Measurements from ENCODE around the gene SNX22. TPM values are rescaled to one million over a fixed set of nuclear protein-coding genes. Genes with fewer than 3 reads are reported as not detected.

The SNX22 gene
- total and polyA plus RNA-seq, 2 of the 8 experiments (the other 6 are each of a cell fraction or from before 2014, with no cell fraction given) = 4.9 TPM

DNA sequence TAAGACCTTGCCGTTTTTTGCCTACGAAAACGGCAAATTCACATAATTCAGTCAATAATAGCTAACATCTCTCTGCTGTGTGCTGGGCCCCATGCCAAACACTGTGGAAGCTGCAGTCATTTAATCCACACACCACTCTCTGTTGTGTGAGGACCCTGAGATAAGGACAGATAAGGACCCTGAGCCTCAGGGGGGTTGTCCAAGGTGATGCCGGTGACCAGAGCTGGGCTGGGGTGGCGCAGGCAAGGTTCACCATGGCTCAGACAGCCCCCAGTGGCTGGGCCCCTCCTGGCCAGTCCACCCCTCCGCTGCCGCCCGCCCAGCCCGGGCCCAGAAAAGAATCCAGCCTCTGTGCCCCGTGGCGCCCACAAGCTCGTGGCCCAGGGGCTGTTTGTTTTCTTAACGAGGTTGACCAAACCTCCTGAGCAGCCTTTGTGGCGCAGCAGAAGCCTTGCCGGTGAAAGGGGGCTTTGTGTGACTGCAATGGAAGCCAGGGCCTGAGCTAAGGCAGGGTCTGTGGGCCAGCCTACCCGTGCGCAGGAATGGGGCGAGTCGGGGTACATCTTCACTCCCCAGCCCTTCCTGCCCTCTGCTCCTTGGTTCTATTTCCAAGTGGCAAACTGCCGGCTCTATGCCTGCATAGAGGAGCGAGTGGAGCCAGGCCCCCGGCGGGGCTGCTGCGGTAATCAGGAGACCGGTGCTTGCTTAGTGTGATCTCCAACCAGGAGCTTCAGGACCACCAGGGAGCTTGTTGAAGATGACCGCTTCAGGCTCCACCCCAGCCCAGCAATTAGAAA lies 4.4 kb upstream of the SNX22 start:
- 92% methylated on average over 26 of the region's 26 CpGs; no CpG with 5 or more reads in 1 of the 2 experiments for WGBS, 2 experiments (ENCODE audit: extremely low coverage in 1 of 2, insufficient coverage in 1 of 2, insufficient read length in 1 of 2, insufficient replicate concordance in 2 of 2, low coverage in 1 of 2, low lambda C conversion rate in 2 of 2, missing lambda C conversion rate in 1 of 2)
- POLR2A ChIA-PET (ENCODE audit: partially characterized antibody) = interaction anchor here (2.3 kb wide), 1 partner anchor 10 kb away, joined by 7 read pairs; no protein-coding TSS in a partner anchor
- no peak for FAIRE-seq

More for the DNA sequence above, 4.4 kb upstream of the SNX22 start:
- Histone ChIP-seq H3K36me3 (ENCODE audit: control insufficient read depth in 2 of 4, insufficient read depth in 4 of 4, low read length in 3 of 4) (no peaks in the 10 kb centered on the region), H3K79me2 (ENCODE audit: control insufficient read depth in 1 of 2, insufficient read depth in 2 of 2, low read length in 2 of 2) (no peaks in the 10 kb centered on the region), H3K14ac (ENCODE audit: insufficient read length) (no peak overlapping the region), H3K18ac (ENCODE audit: extremely low read depth, low read length) (no peak overlapping the region), H3K79me1 (ENCODE audit: low read depth, low read length) (no peaks in the 10 kb centered on the region), H3K9me3 (ENCODE audit: insufficient read depth in 2 of 2, low read depth in 1 of 2, low read length in 1 of 2) (no peaks in the 10 kb centered on the region), H2BK120ac (replicated peaks; ENCODE audit: low read depth, low read length) (no peak overlapping the region), H2BK5ac (ENCODE audit: low read depth, low read length) (no peak overlapping the region), H3K4me2 (ENCODE audit: insufficient read depth in 1 of 2, low read depth in 2 of 2, low read length in 2 of 2) (no peak overlapping the region), H3K4ac (replicated peaks; ENCODE audit: insufficient read length, low read depth, low read length) (no peak overlapping the region), H2BK20ac (ENCODE audit: low read length) (no peak overlapping the region), H4K20me1 (replicated peaks in 1 of 2; ENCODE audit: control insufficient read depth in 1 of 2, insufficient read depth in 2 of 2, low read length in 2 of 2) (peaks cover 0 to 3% of the 10 kb centered on the region in 2 experiments), H3K23me2 (ENCODE audit: low read depth, low read length) (peaks cover 5% of the 10 kb centered on the region; the same call in 1 of the 2 replicates), H4K5ac (ENCODE audit: insufficient read length, low read depth, low read length) (no peak overlapping the region), H2BK12ac (ENCODE audit: low read depth, low read length) (no peak overlapping the region), H3K4me3 (ENCODE audit: extremely low read depth in 1 of 4, insufficient read depth in 2 of 4, low read depth in 3 of 4, low read length in 4 of 4) (no peak overlapping the region), H3K56ac (replicated peaks; ENCODE audit: insufficient read length, low read depth, low read length) (no peak overlapping the region), H3K9ac (replicated peaks in 1 of 4; ENCODE audit: extremely low read depth in 1 of 4, low read depth in 3 of 4, low read length in 3 of 4) (no peak overlapping the region), H3K27me3 (replicated peaks in 1 of 4; ENCODE audit: control insufficient read depth in 3 of 4, extremely low read depth in 1 of 4, insufficient read depth in 3 of 4, low read length in 3 of 4) (peaks cover 0 to 8% (median 4%) of the 10 kb centered on the region in 4 experiments; a peak in 5 of 7 replicates), H3K23ac (ENCODE audit: insufficient read length) (no peak overlapping the region), H4K91ac (replicated peaks; ENCODE audit: insufficient read length, low read length) (no peak overlapping the region), H2AK5ac (ENCODE audit: low read depth, low read length) (no peak overlapping the region), H4K8ac (ENCODE audit: extremely low read depth, insufficient read depth, low read length) (no peak overlapping the region; the same call in 1 of the 2 replicates), H2AFZ (ENCODE audit: low read length) (no peak overlapping the region), H3K4me1 (replicated peaks in 1 of 4; ENCODE audit: control insufficient read depth in 3 of 4, insufficient read depth in 4 of 4, low read length in 3 of 4) (peaks cover 0 to 1% (median 0%) of the 10 kb centered on the region in 4 experiments; a peak in 2 of 7 replicates), H2BK15ac (ENCODE audit: low read length) (no peak overlapping the region), H3K27ac (ENCODE audit: low read depth, low read length) (no peak overlapping the region)
- no peak for DNase-seq (ENCODE audit: low read depth in 1 of 2, low spot score in 2 of 2)
- TF ChIP-seq RAD21 (IDR thresholded peaks at IDR 0.05 in 1 of 2, conservative IDR thresholded peaks at IDR 0.05 in 1 of 2; ENCODE audit: low read depth in 2 of 2, low read length in 2 of 2) = no peak
- no peak for TF ChIP-seq USF2 (IDR thresholded peaks at IDR 0.05; ENCODE audit: low read length)
- no peak for TF ChIP-seq POU5F1 (IDR thresholded peaks at IDR 0.05; ENCODE audit: low read depth, low read length)
- TF ChIP-seq NANOG (IDR thresholded peaks at IDR 0.05; ENCODE audit: insufficient read depth, low read depth, low read length, poor library complexity, severe bottlenecking) = no peak
- CTCF ChIA-PET (ENCODE audit: partially characterized antibody) = interaction anchor here (0.6 to 1.4 kb wide), 7 partner anchors 8 to 78 kb away, joined by 3 to 7 read pairs (median 3); no protein-coding TSS in a partner anchor
